H9 (cell line): ENCODE results near the gene IFNGR1. TPM values are rescaled to one million over a fixed set of nuclear protein-coding genes. Genes with fewer than 3 reads are reported as not detected.

Experiments
- DNase-seq: peaks from one replicate; pipeline ENCODE4 v3.0.0-alpha.2; 2017
- H2AFZ ChIP-seq: one replicate; pipeline ENCODE4 v1.6.1; 2013; ENCODE audit warnings: mild to moderate bottlenecking, low read length, control low read depth, moderate library complexity
- H2AK5ac ChIP-seq: 2 replicates; pipeline ENCODE4 v1.6.1; 2013; ENCODE audit warnings: low read length, control low read depth, mixed read lengths; ENCODE audit not compliant: insufficient read length
- H2BK120ac ChIP-seq: one replicate; pipeline ENCODE4 v1.6.1; 2013; ENCODE audit warnings: low read depth, mild to moderate bottlenecking, low read length, control low read depth, inconsistent platforms; ENCODE audit not compliant: poor library complexity, severe bottlenecking
- H2BK12ac ChIP-seq: 2 replicates; pipeline ENCODE4 v1.6.1; 2013; ENCODE audit warnings: low read length, control low read depth, mixed read lengths, low read depth; ENCODE audit not compliant: insufficient read length
- H2BK15ac ChIP-seq: 2 replicates; pipeline ENCODE4 v1.6.1; 2013; ENCODE audit warnings: low read depth, low read length, control low read depth
- H2BK20ac ChIP-seq: one replicate; pipeline ENCODE4 v1.6.1; 2013; ENCODE audit warnings: low read depth, mild to moderate bottlenecking, low read length, control low read depth, inconsistent platforms; ENCODE audit not compliant: poor library complexity, severe bottlenecking
- H2BK5ac ChIP-seq: 2 replicates; pipeline ENCODE4 v1.6.1; 2013; ENCODE audit warnings: low read length, control low read depth, mixed read lengths; ENCODE audit not compliant: insufficient read length
- H3K14ac ChIP-seq: 2 replicates; pipeline ENCODE4 v1.6.1; 2013; ENCODE audit warnings: low read length, control low read depth; ENCODE audit not compliant: insufficient read depth
- H3K18ac ChIP-seq: 2 replicates; pipeline ENCODE4 v1.6.1; 2013; ENCODE audit warnings: low read depth, mild to moderate bottlenecking, mixed read lengths, low read length, control low read depth; ENCODE audit not compliant: insufficient read length
- H3K23ac ChIP-seq: 2 replicates; pipeline ENCODE4 v1.6.1; 2013; ENCODE audit warnings: low read length, control low read depth, mixed read lengths, low read depth; ENCODE audit not compliant: insufficient read length
- H3K23me2 ChIP-seq: 2 replicates; pipeline ENCODE4 v1.6.1; 2013; ENCODE audit warnings: low read depth, mild to moderate bottlenecking, mixed read lengths, low read length, control low read depth; ENCODE audit not compliant: insufficient read length, poor library complexity, severe bottlenecking
- H3K27ac ChIP-seq: 2 replicates; pipeline ENCODE4 v1.5.1; 2013; ENCODE audit warnings: low read length, control low read depth, mixed read lengths, low read depth; ENCODE audit not compliant: insufficient read length
- H3K27me3 ChIP-seq: 2 replicates; pipeline ENCODE4 v1.6.1; 2013; ENCODE audit warnings: low read length, control low read depth, inconsistent platforms; ENCODE audit not compliant: insufficient read depth
- H3K4ac ChIP-seq: 2 replicates; pipeline ENCODE4 v1.6.1; 2013; ENCODE audit warnings: low read depth, mild to moderate bottlenecking, control low read depth, inconsistent platforms, low read length, moderate library complexity
- H3K4me1 ChIP-seq: 2 replicates; pipeline ENCODE4 v1.6.1; 2013; ENCODE audit warnings: low read length, control low read depth, inconsistent platforms; ENCODE audit not compliant: insufficient read depth
- H3K4me2 ChIP-seq: 2 replicates; pipeline ENCODE4 v1.6.1; 2013; ENCODE audit warnings: low read length, control low read depth, mixed read lengths; ENCODE audit not compliant: insufficient read length, insufficient read depth
- H3K56ac ChIP-seq: 2 replicates; pipeline ENCODE4 v1.6.1; 2013; ENCODE audit warnings: low read depth, mild to moderate bottlenecking, mixed read lengths, low read length, control low read depth; ENCODE audit not compliant: insufficient read length
- H3K79me1 ChIP-seq: 2 replicates; pipeline ENCODE4 v1.6.1; 2013; ENCODE audit warnings: low read depth, mild to moderate bottlenecking, moderate library complexity, low read length, control low read depth, inconsistent platforms; ENCODE audit not compliant: insufficient read depth, poor library complexity, severe bottlenecking
- H3K79me2 ChIP-seq: 2 replicates; pipeline ENCODE4 v1.6.1; 2013; ENCODE audit warnings: low read length, control low read depth, inconsistent platforms; ENCODE audit not compliant: insufficient read depth
- H3K9ac ChIP-seq: 2 replicates; pipeline ENCODE4 v1.6.1; 2013; ENCODE audit warnings: low read length, control low read depth, mixed read lengths; ENCODE audit not compliant: insufficient read length; ENCODE audit errors: extremely low read depth
- H3K9me3 ChIP-seq: one replicate; pipeline ENCODE4 v1.6.1; 2013; ENCODE audit warnings: low read depth, low read length, inconsistent platforms; ENCODE audit not compliant: control insufficient read depth
- H3T11ph ChIP-seq: one replicate; pipeline ENCODE4 v1.6.1; 2013; ENCODE audit warnings: mild to moderate bottlenecking, low read length, control low read depth, inconsistent platforms
- H4K20me1 ChIP-seq: one replicate; pipeline ENCODE4 v1.6.1; 2013; ENCODE audit not compliant: control insufficient read depth, insufficient read length, insufficient read depth
- H4K5ac ChIP-seq: 2 replicates; pipeline ENCODE4 v1.6.1; 2013; ENCODE audit warnings: low read depth, mild to moderate bottlenecking, mixed read lengths, low read length, control low read depth; ENCODE audit not compliant: insufficient read length
- H4K8ac ChIP-seq: replicated peaks from 2 replicates; pipeline ENCODE4 v1.6.1; 2013; ENCODE audit warnings: low read length, control low read depth, mixed read lengths, low read depth; ENCODE audit not compliant: insufficient read length
- H4K91ac ChIP-seq: 2 replicates; pipeline ENCODE4 v1.6.1; 2013; ENCODE audit warnings: low read depth, mild to moderate bottlenecking, moderate library complexity, mixed read lengths, low read length, control low read depth; ENCODE audit not compliant: insufficient read length
- H3K27ac Mint-ChIP-seq, 3 experiments: 2 replicates in 2 of 3; 3 replicates in 1 of 3; pipeline ENCODE4 v1.8.0; 2020 to 2021; ENCODE audit warnings: mixed read lengths in 3 of 3, mild to moderate bottlenecking in 1 of 3, moderate library complexity in 1 of 3
- H3K27me3 Mint-ChIP-seq: 2 replicates; pipeline ENCODE4 v1.8.0; 2021; ENCODE audit warnings: low read depth, mild to moderate bottlenecking, moderate library complexity, mixed read lengths
- H3K36me3 Mint-ChIP-seq, 3 experiments: 2 replicates in 2 of 3; 3 replicates in 1 of 3; pipeline ENCODE4 v1.8.0; 2020 to 2021; ENCODE audit warnings: low read depth in 3 of 3, mixed read lengths in 3 of 3; ENCODE audit not compliant: insufficient read depth in 1 of 3
- H3K4me1 Mint-ChIP-seq, 2 experiments: 2 replicates each; pipeline ENCODE4 v1.8.0; 2020; ENCODE audit warnings: mixed read lengths in 2 of 2
- H3K4me3 Mint-ChIP-seq, 2 experiments: 2 replicates in 1 of 2; 3 replicates in 1 of 2; pipeline ENCODE4 v1.8.0; 2020 to 2021; ENCODE audit warnings: mild to moderate bottlenecking in 2 of 2, mixed read lengths in 2 of 2, moderate library complexity in 1 of 2
- H3K9me3 Mint-ChIP-seq, 2 experiments: 2 replicates in 1 of 2; 3 replicates in 1 of 2; pipeline ENCODE4 v1.8.0; 2020; ENCODE audit warnings: mild to moderate bottlenecking in 2 of 2, mixed read lengths in 2 of 2, moderate library complexity in 1 of 2
- CTCF ChIP-seq: fragments of 200-600 bp; sonication (generic); conservative IDR thresholded peaks from 3 replicates; pipeline ENCODE4 v1.8.0; 2021; ENCODE audit warnings: antibody characterized with exemption, mild to moderate bottlenecking
- WGBS: extraction: QIAGEN DNeasy Blood & Tissue Kit; methylation state at CpG from one replicate; pipeline ENCODE4 v1.1.7; 2013; ENCODE audit warnings: missing lambda C conversion rate, low lambda C conversion rate, mixed read lengths; ENCODE audit not compliant: insufficient read length; ENCODE audit errors: extremely low coverage; 5-methylcytosine and 5-hydroxymethylcytosine counted together
- total RNA-seq: library from RNA; stranded (reverse); gene quantifications from 2 replicates; pipeline ENCODE4 v1.2.1, GENCODE V29; 2021

The IFNGR1 gene
- total RNA-seq, 1 experiment from 2014 or later = 32.2 TPM

GRCh38 chr6:137218473-137218916 is 690 bp downstream of the IFNGR1 start:
- H3K27me3 ChIP-seq = no peaks in the 10 kb centered on the region

More at GRCh38 chr6:137218473-137218916, 690 bp downstream of the IFNGR1 start:
- Mint-ChIP-seq H3K4me3 (peak overlapping the region; percentile 88 to 95), H3K4me1 (peaks cover 27 to 39% of the 10 kb centered on the region in 2 experiments), H3K27me3 (no peaks in the 10 kb centered on the region), H3K27ac (peak overlapping the region; percentile 63 to 96 (median 89); a peak in 6 of 7 replicates), H3K36me3 (peaks cover under 1 to 19% (median 6%) of the 10 kb centered on the region in 3 experiments; a peak in 5 of 7 replicates), H3K9me3 (no peaks in the 10 kb centered on the region)
- Histone ChIP-seq H2BK15ac (no peak overlapping the region), H4K5ac (no peak overlapping the region), H3K27ac (no peak overlapping the region), H3K23me2 (peaks cover 11% of the 10 kb centered on the region), H2BK20ac (no peak overlapping the region), H3K79me2 (peaks cover 21% of the 10 kb centered on the region; the same call in 1 of the 2 replicates), H3K4me2 (peak overlapping the region; percentile 99), H3K4ac (no peak overlapping the region), H2AK5ac (no peak overlapping the region), H3K9ac (peak overlapping the region; percentile 93), H2AFZ (no peak overlapping the region), H3K9me3 (no peaks in the 10 kb centered on the region), H4K8ac (no peak overlapping the region), H3K4me1 (peaks cover 3% of the 10 kb centered on the region; the same call in 1 of the 2 replicates), H2BK5ac (no peak overlapping the region), H2BK120ac (no peak overlapping the region), H4K20me1 (no peaks in the 10 kb centered on the region), H2BK12ac (no peak overlapping the region), H4K91ac (no peak overlapping the region), H3K79me1 (peaks cover 8% of the 10 kb centered on the region), H3T11ph (no peak overlapping the region), H3K14ac (peak overlapping the region; percentile 71; the same call in 1 of the 2 replicates), H3K18ac (peak overlapping the region; percentile 69), H3K23ac (no peak overlapping the region), H3K56ac (peak overlapping the region; percentile 18)
- WGBS = no CpG with 5 or more reads among the region's 13 CpGs
- TF ChIP-seq CTCF = no peak
- no peak for DNase-seq
